C4-2B (cell line): ENCODE measurements around the gene HOXA13.

Experiments used
- H3K27ac ChIP-seq: fragments of 450-650 bp; 2 replicates; pipeline ENCODE4 v1.5.1; 2017
- CTCF ChIP-seq: fragments of 450-650 bp; conservative IDR thresholded peaks from 2 replicates; pipeline ENCODE4 v1.5.1; 2017; ENCODE audit warnings: mild to moderate bottlenecking
- ZFX ChIP-seq: fragments of 450-650 bp; IDR thresholded peaks from 2 replicates; pipeline ENCODE4 v1.6.1; 2017

Gene HOXA13

GRCh38 chr7:27174874-27175625 is 24.8 kb downstream of the HOXA13 start:
- peak overlapping the region; percentile 98 for H3K27ac ChIP-seq
- TF ChIP-seq ZFX, result no peak
- no peak for TF ChIP-seq CTCF

- peak within 1 kb of the TSS; percentile 98 for H3K27ac ChIP-seq
- TF ChIP-seq ZFX (no peak), CTCF (no peak)
Observed at GRCh38 chr7:27173956-27174873, 25.7 kb downstream of the HOXA13 start, which contains the start of gene HOXA10. HOXA10 (minus strand) TSS chr7:27174320; CDS start chr7:27174306, 14 bp downstream.

DNA sequence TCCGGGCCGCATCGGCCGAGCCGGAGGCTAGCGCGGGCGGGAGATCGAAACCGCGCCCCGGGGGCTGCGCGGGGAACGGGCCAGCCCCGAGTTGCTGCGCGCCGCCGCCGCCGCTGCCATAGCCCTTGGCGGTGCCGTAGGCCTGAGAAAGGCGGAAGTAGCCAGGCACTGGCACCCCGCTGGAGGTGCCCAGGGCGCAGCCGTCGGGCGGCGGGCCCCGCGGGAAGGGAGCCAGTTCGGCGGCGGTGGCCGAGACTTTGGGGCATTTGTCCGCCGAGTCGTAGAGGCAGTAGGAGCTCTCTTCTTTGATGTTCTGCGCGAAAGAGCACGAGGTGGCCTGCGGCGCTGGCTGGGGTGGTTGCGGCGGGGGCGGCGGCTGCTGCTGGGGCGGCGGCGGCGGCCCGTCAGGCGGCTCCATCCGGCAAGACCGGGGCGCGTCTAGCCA is 26.4 kb downstream of the HOXA13 start:
- TF ChIP-seq ZFX (peak; percentile 69), CTCF (no peak)
- H3K27ac ChIP-seq, result peak overlapping the region; percentile 98

- H3K27ac ChIP-seq, result peak overlapping the region; percentile 98
- TF ChIP-seq CTCF, result no peak
- peak; percentile 91; the same call in 1 of the 2 replicates for TF ChIP-seq ZFX
Observed at GRCh38 chr7:27172823-27173510, 26.9 kb downstream of the HOXA13 start.

DNA sequence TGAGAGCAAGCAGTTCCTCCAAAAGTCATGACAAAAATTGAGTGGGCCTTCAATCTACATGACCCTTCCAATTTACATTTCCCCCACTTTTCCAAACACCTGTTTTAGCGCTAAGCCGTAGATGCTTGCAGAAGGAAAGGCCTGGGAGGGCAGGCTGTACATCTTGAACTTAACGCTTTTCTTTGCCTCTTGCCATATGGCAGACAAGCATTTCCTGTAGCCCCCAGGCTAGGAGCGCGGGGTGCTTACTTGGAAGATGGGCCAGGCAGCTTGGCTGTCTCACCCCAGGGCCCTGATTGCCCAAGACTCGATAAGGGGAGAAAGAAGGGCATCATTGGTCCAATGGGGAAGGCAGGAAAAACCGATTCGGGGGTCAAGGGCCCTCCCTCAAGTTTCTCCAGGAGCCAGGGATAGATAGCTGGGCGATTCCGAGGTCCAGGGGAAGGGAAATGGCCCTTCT is 27.5 kb downstream of the HOXA13 start:
- TF ChIP-seq CTCF (no peak), ZFX (no peak)
- H3K27ac ChIP-seq, result peak overlapping the region; percentile 98

GRCh38 chr7:27171637-27172314 is 28.1 kb downstream of the HOXA13 start:
- peak overlapping the region; percentile 98 for H3K27ac ChIP-seq
- TF ChIP-seq ZFX (no peak), CTCF (no peak; the same call in 1 of the 2 replicates)
